Stimulated activated CD8-positive, alpha-beta memory T cell treated with anti-CD3 and anti-CD28 coated beads, Interleukin-7, amount 100 ng/mL, for 1 hour (primary cell): ENCODE measurements around the gene UBE3D.
"Not testable (repeated sequence)": the region's sequence is repeated elsewhere in the genome, so short reads cannot be mapped to it uniquely, and the experiment has no call there.

ENCODE experiments used
- DNase-seq, 2 donors: peaks; one replicate each; pipeline ENCODE4 v3.0.0-alpha.2; 2020; ENCODE audit warnings: low read depth in 2 of 2

The UBE3D gene

DNA sequence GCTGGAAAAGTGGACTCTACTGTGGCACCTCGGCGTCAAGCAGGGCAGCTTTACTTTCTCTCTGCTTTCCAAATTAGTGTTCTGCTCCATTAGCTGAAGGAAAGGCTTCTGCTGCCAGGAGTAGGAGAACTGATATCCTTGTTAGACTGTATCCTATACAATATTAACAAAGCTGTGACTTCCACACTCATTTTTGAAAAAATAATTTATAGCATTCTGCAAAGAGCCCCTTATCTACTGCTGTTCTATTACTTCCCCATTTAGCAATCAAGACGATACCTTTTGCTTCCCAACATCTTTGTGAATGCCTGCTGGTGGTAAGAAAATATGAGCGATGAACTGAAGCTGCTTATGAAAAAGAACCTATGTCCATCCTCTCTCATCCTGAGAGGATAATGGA lies 151.1 kb downstream of the UBE3D start:
- DNase-seq = no peak

DNA sequence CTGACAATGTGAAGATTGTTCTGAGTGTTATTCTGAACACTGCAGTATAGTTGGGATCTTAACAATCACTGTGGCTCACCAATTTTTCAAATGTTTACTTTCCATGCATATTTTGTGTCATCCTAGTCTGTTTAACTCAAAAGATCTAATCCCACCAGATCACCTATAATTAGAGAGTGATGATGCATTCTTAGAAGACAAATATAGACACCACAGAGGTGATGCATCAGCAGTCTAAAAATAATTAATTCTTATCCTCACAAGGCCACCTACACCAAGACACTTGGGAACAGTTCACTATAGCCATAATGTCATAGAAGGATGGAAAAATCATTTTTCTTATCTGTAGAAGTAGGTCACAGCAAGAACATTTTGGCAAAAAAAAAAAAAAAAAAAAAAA lies 154.8 kb downstream of the UBE3D start:
- DNase-seq = no peak

DNA sequence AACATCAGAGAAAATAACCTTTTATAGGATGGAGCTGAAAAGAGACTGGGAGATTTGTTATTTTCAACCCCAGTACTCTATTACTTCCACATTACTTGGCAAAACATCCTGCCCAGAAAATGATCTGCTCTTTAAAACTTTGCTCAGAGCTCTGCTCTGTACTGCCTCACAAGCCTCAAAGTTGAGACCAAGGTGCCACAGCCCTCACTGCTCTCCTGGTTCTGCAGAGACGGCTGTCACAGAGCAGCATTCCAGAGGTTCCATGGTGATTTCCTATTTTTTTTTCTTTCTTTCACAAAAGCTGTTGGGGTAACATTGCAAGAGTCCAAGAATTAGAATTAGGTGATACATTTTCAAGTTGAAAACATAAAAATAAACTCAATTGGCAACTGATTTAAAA lies 155.2 kb downstream of the UBE3D start:
- no peak for DNase-seq

DNA sequence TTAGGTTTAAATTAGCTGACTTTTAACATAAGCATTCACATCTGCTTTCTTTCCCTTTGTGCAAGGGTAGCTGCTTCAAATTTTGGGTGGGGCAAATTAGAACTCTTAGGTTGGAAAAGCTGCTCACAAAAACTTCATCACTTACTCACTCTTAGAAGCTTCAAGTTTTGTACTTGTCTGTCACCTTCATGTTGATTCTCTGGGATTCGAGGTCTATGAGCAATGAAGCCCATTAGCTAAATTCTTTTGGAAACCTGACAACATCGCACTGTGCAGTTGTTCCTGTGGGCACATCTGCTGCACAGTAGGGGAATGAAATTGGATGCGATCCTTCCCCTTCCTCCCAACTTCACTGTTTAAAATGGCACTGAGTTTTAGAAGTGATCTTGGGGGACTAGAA lies 156.1 kb downstream of the UBE3D start:
- no peak for DNase-seq

DNA sequence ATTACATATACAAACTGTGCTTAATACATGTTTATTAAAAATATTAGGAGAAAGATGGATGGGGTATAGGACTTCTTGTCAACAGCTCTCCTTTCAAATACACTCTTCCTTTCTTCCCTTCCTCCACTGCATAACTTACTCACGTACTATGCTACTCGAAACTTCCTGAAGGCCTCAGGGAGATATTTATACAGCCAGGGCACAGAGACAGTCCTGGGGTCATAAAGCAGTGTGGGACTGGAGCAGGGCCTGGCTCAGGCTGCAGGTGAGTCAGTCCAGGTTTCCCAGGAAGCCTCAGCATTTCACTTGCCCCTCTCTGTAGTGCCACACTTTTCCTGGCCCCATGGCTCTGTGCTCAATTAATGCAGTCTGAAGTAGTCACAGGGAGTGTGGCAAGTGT lies 157.0 kb downstream of the UBE3D start:
- DNase-seq = no peak

DNA sequence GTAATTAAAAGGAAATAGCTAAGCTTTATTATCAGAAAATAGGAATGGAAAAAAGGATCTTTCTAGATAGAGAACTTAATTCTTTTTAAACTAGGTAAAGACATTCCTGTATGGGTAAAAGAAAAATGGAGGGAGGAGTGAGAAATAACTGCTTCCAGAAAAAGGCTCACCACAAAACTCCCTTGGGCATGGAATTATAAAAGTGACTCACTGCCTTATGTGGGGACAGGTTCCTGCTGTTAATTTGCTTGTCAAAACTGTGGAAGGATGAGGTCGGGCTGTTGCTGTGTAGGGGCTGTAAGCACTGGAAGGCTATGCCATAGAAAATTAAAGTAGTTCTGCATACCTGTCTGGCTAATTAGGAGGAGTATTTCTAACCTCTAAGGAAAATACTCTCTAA lies 158.7 kb downstream of the UBE3D start:
- no peak for DNase-seq

DNA sequence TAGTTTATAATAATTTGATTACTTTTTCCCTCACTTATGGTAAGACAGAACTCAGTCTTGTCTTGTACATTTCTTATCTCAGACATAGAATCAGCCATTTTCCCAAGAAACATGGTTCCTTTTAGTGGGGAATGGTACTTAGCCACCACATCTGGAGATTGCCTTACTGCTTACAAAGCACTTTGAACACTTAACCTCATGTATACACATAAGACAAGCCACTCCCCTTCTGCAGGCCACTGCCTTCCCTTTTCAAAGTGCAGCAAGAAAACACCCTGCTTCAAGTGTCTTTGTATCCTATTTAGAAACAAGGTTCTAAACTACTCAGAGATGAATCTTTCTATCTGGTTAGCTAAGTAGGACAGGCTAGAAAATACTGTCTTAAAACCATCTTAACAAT lies 159.2 kb downstream of the UBE3D start:
- DNase-seq = no peak

DNA sequence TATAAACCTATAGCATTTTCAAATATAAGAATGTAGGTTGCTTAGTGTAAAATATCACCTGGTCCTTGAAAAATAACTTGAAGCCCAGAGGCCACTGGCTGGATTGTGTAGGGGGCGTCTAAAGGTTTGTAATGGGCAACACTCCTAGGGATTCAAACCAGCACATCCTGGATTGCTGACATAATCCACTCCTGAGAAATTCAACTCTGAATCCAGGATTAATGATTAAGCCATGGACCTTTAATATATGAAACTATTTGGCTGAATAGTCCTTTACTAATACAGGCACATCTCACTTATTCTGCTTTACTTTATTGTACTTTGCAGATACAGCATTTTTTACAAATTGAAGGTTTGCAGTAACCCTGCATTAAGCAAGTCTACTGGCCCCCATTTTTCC lies 160.8 kb downstream of the UBE3D start:
- DNase-seq = no peak

DNA sequence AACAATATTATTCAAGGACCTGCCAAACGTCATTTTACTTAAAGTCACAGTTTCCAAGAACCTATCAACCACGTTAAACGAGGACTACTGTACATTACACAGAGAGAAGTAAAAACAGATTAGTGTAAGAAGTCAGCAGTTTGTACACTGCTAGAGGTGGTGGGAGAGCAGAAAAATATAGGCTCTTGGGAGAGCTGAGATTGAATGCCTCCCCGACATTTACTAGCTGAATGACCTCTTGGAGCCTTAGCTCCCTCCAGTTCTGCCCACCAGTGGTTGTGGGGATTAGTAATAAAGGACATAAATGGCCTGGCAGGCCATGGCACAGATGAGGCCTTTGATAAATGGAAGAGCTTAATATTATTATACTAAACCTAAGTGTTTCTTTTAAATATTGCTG lies 161.4 kb downstream of the UBE3D start:
- no peak for DNase-seq

DNA sequence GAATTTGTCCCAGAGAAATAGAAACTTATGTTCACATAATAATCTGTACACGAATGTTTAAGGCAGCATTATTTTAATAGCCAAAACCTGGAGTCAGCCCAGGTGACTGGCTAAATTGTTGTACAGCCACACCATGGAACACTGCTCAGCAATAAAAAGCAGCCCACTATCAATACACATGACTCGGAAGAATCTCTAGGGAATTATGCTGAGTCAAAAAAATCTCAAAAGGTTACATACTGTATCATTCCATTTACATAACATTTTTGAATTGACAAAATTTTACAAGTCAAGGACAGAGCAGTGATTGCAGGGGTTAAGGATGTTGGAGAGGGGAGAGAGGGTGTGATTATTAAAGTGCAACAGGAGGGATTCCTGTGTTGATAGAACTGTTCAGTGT lies 163.4 kb downstream of the UBE3D start:
- no peak for DNase-seq

DNA sequence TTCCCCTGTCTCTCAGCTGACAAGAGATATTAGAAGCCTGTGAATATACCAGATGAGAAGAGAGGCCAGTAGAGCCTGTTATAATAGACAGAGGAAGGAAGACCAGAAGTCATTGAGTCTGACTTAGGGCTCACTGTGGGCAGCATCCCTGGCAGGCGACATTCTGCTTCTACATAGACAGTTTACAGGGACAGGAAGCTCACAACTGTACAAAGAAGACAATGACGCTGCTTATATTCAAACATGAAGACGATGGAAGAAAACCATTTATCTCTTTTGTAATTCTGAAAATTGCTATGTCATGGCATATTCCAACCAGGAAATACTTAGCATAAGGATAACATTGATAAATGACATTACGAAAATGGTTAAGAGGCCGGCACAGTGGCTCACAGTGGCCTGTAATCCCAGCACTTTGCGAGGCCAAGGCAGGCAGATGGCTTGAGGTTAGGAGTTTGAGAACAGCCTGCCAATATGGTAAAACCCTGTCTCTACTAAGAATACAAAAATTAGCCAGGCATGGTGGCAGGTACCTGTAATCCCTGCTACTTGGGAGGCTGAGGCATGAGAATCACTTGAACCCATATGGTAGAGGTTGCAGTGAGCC lies 170.9 kb downstream of the UBE3D start:
- DNase-seq = no peak

DNA sequence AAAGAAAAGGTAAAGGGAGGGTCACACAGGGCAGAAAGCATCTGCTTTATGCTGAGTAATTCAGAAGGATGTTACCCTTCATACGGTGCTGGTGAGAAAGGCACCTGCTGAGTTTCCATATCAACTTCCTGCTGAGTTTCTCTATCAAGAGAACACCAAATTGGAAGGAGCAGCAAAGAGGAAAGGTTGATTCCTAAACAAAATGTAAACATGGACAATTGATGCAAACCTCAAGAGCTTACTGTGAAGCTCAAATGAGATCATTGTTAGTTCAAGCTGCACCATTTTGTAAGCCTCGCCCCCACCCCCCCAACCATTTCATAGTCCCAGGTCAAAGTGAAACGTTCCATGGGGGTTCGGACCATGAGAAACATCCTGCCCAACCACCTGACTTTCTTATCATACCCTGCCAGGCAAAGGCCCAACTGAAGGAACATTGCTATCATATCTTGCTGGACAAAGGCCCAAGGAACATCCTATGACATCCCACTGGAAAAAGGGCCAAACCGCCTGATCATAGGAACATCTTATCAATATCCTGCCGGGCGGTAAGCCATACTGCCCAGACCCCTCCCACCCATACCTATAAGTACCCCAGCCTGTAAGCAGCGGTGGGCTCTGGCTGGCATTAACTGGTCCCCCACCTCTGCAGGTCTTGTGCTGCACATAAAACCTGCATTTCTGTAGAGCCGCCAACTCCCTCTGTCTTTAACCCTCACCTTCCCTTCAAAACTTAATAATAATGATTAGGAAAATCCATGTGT lies 171.6 kb downstream of the UBE3D start:
- DNase-seq = no peak

DNA sequence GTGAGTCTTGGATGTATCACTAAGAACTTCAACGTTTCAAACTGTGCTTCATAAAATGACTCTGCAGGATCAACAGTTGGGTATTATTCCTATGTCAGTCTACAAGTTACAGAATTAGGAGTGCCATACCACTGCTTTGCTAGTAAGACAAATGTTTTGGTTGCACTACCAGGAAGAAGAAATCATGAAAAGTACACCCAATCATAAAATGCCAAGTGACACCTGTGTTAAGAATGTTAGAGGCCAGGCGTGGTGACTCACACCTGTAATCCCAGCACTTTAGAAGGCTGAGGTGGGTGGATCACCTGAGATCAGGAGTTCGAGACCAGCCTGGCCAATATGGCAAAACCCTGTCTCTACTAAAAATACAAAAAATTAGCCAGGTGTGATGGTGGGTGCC lies 174.1 kb downstream of the UBE3D start:
- DNase-seq = not testable (repeated sequence)

DNA sequence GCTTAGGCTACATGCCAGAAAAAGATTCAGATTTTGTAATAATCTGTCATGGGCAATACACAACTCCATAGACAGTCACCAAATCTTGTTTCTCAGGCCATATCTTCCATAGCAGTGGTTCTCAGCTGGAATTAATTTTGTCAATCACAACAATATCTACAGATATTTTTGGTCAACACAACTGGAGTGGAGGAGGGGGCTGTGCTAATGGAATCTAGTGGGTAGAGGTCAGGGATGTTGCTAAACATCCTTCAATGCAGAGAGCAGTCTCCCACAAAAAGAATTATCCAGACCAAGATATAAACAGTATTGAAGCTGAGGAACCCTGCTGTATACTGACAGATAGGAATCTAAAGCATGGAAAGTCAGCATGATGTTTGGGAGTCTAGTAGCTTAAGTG lies 174.6 kb downstream of the UBE3D start:
- no peak for DNase-seq

DNA sequence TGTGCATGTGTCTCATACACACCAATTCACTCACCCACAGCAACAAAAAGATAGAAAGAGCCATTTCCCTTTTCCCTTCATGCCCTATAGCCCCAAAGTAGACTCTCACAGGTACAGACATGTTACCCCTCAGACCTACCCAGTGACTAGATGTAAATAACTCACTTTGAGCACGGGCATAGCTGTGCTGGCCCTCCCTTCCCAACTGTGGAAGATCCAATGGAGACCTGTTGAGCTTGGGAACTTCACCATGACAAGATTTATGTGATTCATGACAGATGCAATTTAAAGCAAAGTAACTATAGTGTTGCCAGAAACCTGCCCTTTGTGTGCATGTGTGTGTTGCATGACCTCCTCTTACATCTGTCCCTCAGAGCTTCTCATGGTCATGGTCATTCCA lies 175.4 kb downstream of the UBE3D start:
- DNase-seq = no peak

DNA sequence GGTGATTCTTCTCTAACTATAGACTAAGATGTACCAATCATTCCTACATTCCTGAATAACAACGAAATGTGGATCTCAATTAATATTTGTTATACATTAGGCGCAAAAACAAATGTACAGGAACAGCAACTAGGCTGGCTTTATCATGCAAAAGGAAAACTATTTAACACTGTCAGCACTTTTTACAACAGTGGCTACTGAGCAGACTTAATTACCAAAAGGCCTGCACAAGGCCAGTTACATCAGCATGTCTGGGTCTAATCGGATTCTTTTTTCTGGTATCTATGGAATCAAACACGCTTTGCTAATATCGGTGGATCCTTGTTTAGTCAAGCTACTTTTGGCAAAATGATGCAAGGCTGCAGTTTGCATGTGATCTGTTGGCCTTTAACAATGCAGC lies 176.5 kb downstream of the UBE3D start:
- no peak for DNase-seq

DNA sequence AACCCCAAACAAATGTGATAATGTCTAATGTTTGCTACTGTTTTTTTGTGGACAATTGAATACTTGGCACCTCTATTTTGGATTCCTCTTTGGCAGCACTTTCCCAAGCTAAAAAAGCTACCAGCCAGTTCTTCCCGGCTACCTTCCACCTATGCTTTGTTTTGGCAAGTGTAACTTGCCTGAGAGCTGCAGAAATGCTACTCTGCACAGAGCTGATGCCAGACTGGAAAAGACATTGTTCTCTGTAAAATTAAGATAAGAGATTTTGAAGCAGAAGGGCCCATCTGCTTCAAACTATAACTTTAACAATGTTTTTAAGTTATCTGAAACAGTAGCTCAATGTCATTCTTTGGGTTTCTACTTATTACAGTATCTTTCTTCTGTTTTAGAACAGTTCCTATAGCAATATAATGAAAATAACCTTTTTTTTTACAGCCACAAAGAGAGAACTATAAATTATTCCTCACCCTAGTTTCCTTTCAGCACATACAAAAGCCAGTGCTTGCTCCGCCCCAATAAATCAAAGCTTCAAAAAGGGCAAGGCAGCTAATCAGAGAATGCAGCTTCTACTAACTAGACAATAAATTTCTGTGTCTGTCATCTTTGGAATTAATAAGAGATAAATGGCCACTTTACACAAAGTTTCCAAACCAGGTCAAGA lies 183.1 kb downstream of the UBE3D start:
- no peak for DNase-seq

DNA sequence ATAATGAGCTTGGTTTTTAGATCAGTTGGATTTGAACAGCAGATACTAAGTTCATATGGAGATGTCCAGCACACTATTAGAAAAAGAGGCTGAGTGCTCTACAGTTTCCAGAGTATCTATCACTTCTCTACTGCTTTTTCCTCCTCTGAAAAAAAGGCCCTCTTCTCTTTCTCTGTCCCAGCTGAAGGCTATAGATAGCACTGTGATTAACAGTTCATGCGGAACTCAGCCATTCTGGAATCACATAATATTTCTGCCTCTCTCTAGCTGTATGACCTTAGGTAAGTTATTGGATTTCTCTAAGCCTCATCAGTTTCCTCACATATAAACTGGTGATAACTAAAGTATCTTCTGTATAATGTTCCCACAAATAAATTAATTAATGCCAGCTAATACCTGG lies 184.1 kb downstream of the UBE3D start:
- DNase-seq = no peak

DNA sequence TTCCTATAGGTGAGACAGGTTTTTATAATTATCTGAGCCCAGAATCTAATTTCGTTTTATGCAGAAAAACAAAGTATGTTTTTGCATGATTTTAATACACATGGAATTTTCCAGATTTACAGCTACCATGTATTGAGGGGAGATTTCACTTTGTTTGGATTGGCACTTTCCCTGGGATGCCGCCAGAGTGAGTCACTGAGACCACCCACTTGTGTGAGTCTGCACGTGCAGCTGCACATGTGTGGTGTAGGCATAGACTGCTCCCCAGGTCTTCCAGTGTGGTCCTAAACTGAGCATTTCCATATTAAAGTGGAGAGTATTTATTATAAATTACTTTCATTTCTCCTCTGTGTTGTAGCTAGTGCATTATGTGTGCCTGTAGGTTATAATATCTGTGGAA lies 186.8 kb downstream of the UBE3D start:
- DNase-seq = no peak

DNA sequence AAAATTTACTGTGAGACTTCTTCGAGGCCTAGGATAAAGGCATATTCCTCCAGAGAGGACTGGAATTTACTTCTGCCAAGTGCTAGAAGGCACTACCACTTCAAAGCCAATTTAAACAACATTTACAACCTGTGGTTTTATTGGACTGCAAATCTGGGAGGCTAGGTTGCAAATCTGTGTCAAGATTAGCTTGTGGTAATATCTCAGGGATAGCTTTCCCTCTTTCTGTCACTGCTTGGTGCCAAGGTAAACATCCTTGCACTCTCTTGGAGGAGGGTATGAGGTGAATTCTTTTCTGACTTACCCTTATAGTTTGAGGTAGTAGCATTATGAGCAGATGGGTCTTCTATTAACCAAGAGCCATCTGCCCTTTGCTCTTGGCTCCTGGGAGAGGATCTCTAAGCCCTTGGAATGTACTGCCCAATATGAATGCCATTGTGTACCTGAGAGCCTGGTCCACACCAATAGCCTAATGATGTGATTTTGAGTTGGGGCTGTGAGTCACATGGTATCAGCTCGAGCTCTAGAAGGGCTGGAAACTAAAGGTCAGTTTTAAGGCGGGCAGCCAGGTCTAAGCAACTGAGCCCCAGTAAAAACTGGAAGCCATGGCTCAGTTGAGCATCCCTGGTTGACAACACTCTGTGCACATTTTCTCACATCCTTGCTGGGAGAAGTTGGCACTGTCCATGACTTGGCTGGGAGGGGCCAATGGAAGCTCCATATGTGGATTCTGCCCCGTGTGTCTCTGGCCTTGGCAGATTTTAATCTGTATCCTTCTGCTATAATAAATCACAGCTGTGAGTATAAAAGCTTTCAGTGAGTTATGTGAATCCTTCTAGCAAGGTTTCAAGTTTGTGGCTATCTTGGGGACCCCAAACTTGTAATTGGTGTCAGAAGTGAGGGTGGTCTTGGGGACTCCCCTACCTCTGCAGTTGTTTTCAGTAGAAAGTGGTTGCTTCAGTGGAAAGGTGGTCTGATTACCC lies 188.1 kb downstream of the UBE3D start:
- DNase-seq = no peak

DNA sequence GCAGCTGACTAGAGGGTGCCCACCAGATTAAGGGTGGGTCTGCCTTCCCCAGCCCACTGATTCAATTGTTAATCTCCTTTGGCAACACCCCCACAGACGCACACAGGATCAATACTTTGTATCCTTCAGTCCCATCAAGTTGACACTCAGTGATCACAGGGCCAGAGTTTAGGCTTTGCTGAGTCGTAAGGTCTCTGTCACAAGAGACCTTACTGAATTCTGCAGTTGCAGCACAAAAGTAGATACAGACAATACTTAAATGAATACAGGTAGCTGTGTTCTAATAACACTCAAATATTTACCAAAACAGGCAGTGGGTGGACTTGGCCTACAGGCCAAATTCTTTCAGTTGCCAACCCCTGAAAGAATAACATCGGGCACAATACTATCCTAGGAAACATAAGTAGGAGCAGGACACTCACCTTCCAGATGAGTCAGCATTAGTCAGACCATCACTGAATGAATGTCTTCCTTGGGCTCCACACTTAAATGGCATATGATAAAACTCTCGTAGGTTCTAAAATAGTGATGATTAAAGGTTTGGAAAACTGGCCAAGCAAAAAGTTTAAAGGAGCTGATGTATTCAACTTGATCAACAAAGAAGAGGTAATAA lies 190.0 kb downstream of the UBE3D start:
- no peak for DNase-seq

DNA sequence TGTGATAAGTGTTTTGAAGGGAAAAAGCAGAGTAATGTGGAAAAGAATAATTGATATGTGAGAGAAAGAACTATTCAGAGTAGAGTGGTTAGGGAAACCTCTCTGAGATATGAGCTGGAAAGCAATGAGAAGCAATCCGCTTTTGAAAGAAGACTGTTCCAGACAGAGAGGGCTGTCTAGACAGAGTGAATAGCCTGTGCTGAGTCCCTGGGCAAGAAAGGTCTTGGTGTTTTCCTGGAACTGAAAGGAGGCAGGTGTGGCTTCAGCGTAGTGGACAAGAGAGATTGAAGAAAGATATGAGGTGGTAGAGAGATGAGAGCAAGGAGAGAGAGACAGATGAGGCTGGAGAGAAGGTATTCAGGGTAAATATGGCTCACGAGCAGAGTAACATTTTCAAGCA lies 190.8 kb downstream of the UBE3D start:
- no peak for DNase-seq
